ENCODE data around the gene RAB3IP. TPM values are rescaled to one million over a fixed set of nuclear protein-coding genes. Genes with fewer than 3 reads are reported as not detected.
"Not testable (repeated sequence)": the region's sequence is repeated elsewhere in the genome, so short reads cannot be mapped to it uniquely, and the experiment has no call there.

The RAB3IP gene
- total RNA-seq, 1 donor from 2014 or later, result 29.6 TPM

DNA sequence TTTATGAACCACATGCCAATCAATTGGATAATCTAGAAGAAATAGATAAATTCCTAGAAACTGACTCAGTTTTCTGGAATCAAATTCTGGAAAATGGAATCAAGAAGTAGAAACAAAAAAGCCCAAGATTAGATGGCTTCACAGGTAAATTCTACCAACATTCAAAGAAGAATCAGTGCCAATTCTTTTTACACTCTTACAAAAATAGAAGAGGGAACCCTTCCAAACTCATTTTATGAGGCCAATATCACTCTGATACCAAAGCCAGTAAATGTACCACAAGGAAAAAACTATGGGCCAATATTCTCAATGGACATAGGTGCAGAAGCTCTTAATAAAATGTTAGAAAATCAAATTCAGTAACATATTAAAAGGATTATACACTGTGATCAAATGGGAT, 50.7 kb downstream of the RAB3IP start:
- ATAC-seq (no peak), DNase-seq (no peak)
- TF ChIP-seq, protein P1, sequence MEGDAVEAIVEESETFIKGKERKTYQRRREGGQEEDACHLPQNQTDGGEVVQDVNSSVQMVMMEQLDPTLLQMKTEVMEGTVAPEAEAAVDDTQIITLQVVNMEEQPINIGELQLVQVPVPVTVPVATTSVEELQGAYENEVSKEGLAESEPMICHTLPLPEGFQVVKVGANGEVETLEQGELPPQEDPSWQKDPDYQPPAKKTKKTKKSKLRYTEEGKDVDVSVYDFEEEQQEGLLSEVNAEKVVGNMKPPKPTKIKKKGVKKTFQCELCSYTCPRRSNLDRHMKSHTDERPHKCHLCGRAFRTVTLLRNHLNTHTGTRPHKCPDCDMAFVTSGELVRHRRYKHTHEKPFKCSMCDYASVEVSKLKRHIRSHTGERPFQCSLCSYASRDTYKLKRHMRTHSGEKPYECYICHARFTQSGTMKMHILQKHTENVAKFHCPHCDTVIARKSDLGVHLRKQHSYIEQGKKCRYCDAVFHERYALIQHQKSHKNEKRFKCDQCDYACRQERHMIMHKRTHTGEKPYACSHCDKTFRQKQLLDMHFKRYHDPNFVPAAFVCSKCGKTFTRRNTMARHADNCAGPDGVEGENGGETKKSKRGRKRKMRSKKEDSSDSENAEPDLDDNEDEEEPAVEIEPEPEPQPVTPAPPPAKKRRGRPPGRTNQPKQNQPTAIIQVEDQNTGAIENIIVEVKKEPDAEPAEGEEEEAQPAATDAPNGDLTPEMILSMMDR (IDR thresholded peaks at IDR 0.05), result no peak

DNA sequence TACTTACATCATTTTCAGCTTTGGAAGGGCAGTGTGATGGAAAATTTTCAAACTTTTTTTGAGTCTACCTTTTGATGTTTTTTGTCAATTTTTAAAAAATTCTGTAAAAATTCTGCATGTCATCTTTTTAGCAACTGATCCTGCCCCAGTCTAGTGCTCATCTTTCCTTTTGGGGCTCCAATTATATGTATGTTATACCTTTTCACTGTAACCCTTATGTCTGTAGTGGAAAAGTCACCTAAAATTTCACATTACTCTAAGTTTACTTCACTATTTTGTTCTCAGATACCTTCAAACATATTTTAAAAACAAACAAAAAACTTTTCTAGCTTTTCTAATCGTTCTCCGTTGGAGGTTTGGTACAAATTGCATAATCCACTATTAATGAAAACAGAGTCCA, 53.9 kb downstream of the RAB3IP start:
- Histone ChIP-seq H3K4me3 (no peak overlapping the region), H3K9me3 (peaks cover 9% of the 10 kb centered on the region), H3K27ac (no peak overlapping the region), H3K4me1 (no peaks in the 10 kb centered on the region), H3K27me3 (no peaks in the 10 kb centered on the region), H3K36me3 (peaks cover 11% of the 10 kb centered on the region)
- TF ChIP-seq, protein P1 (IDR thresholded peaks at IDR 0.05), result no peak
- DNase-seq (no peak), ATAC-seq (no peak)
- intact Hi-C loops (cut with DNase I), result no loop called here

More for the DNA sequence above, 50.7 kb downstream of the RAB3IP start:
- no peaks in the 10 kb centered on the region for H3K4me1 ChIP-seq
- intact Hi-C loops (cut with DNase I), result no loop called here
- H3K36me3 ChIP-seq, result no peaks in the 10 kb centered on the region
- no peaks in the 10 kb centered on the region for H3K27me3 ChIP-seq
- no peak overlapping the region for H3K4me3 ChIP-seq
- H3K27ac ChIP-seq, result no peak overlapping the region
- H3K9me3 ChIP-seq, result peaks cover 9% of the 10 kb centered on the region

DNA sequence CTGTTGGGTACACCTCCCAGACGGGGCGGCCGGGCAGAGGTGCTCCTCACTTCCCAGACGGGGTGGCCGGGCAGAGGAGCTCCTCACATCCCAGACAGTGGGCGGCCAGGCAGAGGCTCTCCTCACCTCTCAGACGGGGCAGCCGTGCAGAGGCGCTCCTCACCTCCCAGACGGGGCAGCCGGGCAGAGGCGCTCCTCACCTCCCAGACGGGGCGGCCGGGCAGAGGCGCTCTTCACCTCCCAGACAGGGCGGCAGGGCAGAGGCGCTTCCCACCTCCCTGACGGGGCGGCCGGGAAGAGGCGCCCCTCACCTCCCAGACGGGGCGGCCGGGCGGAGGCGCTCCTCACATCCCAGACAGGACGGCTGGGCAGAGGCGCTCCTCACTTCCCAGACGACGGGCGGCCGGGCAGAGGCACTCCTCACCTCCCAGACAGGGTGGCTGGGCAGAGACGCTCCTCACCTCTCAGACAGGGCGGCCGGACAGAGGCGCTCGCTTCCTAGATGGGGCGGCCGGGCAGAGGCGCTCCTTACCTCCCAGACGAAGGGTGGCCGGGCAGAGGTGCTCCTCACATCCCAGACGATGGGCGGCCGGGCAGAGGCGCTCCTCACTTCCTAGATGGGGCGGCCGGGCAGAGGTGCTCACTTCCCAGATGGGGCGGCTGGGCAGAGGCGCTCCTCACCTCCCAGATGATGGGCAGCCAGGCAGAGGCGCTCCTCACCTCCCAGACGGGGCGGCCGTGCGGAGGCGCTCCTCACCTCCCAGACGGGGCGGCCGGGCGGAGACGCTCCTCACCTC, 68.6 kb downstream of the RAB3IP start:
- H3K9me3 ChIP-seq; H3K4me1 ChIP-seq; H3K27ac ChIP-seq; intact Hi-C loops (cut with DNase I); ATAC-seq; H3K36me3 ChIP-seq; DNase-seq; H3K4me3 ChIP-seq; H3K27me3 ChIP-seq: not testable (repeated sequence)

DNA sequence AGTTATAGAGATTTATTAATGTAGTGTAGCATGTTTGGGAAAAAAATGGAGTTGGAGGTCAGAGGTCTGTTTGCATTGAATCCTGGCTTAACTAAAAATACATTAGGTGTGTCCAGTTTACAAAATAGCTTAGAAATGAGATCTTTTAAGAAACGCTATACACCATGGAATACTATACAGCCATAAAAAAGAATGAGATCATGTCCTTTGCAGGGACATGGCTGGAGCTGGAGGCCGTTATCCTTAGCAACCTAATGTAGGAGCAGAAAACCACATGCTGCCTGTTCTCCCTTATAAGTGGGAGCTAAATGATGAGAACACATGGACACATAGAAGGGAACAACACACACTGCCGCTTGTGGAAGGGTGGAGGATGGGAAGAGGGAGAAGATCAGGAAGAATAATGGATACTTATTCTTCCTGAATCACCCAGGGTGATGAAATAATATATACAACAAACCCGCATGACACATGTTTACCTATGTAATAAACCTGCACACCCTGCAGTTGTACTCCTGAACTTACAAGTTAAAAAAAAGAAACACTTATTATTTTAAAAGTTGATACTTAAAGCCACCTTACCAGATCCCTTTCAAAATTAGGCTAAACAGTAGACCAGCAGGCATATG, 72.3 kb downstream of the RAB3IP start:
- intact Hi-C loops (cut with DNase I), result no loop called here
- TF ChIP-seq, protein P1 (IDR thresholded peaks at IDR 0.05), result no peak
- no peak for ATAC-seq

DNA sequence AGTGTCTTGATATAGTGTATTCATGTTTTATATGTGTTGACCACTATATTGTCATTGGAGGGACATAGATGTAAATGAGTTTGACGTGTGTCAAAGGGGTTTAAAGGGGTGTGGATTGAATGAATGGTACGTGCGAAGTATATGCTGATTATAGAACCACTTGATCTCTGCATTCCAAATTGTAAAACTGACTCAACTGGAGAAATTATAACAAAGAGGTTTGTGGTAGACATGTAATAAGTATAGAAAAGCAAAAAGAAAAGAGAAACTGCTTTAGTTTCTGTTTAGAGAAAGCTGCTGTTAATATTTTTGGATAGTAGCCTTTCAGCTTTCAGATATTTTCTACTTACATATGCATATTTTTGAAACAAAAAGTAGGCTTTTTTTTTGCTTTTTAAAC, 77.4 kb downstream of the RAB3IP start:
- intact Hi-C loops (cut with DNase I), result no loop called here
- Histone ChIP-seq H3K27ac (no peak overlapping the region), H3K4me1 (no peaks in the 10 kb centered on the region), H3K27me3 (no peaks in the 10 kb centered on the region), H3K9me3 (no peaks in the 10 kb centered on the region), H3K4me3 (no peak overlapping the region), H3K36me3 (peaks cover 8% of the 10 kb centered on the region)
- DNase-seq, result no peak
- no peak for ATAC-seq
- TF ChIP-seq, protein P1 (IDR thresholded peaks at IDR 0.05), result no peak

More for the DNA sequence above, 72.3 kb downstream of the RAB3IP start:
- H3K4me3 ChIP-seq, result no peak overlapping the region
- H3K27me3 ChIP-seq, result no peaks in the 10 kb centered on the region
- H3K36me3 ChIP-seq, result peaks cover 8% of the 10 kb centered on the region
- H3K9me3 ChIP-seq, result no peaks in the 10 kb centered on the region
- no peak for DNase-seq
- no peak overlapping the region for H3K27ac ChIP-seq
- H3K4me1 ChIP-seq, result no peaks in the 10 kb centered on the region

DNA sequence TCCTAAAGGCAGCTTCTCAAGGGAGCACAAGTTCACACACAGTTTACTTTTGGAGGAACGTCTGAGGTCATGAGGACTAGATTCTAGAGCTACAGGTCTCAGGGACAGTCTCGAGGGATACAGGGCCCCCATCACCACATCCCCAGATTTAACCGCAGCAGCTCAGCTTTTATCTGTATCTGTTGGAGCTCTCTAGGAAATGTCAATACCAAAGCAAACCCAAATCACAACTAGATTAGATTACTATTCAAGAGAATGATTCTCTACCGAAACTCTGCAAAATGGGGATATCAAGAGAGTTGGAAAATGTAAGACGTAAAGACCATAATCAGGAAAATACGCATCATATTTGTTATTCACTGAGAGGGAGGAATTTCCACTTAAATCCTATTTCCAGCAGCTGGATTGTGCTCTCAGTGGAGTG, 82.4 kb downstream of the RAB3IP start:
- no peak for ATAC-seq
- TF ChIP-seq, protein P1 (IDR thresholded peaks at IDR 0.05), result no peak
- Histone ChIP-seq H3K4me1 (peaks cover 7% of the 10 kb centered on the region), H3K36me3 (no peaks in the 10 kb centered on the region), H3K27ac (no peak overlapping the region), H3K9me3 (no peaks in the 10 kb centered on the region), H3K4me3 (no peak overlapping the region), H3K27me3 (no peaks in the 10 kb centered on the region)
- no peak for DNase-seq
- intact Hi-C loops (cut with DNase I), result no loop called here
